ENCODE data around the gene CREB1.
"Not testable (repeated sequence)": the region's sequence is repeated elsewhere in the genome, so short reads cannot be mapped to it uniquely, and the experiment has no call there.

CREB1 gene

GRCh38 chr2:207619764-207620203 is 90.0 kb downstream of the CREB1 start:
- DNase-seq, result peak; percentile 92

DNA sequence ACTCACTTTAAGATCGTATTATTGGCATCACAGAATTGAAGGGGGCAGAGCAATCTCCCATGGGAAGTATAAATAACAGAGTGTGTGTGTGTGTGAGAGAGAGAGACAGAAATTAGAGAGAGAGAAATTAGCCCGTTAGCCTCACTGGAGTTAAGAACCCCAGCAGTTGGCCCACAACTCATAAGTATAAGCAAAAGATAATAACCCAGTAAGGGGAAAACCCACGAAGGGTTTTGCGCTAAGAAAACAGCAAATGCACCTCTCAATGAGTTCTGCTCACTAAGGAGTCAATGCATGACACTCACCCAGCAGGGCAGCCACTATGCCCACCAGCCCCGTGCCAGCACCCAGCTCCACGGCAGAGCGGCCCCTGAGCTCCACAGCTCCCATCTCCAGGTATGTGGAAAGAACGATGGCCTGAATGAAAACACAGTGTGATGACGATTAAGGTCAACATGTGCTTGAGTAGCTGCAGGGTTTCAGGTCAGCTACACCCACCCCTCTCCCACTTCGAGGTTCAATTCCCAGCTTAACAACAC is 91.8 kb downstream of the CREB1 start:
- no peak for DNase-seq

- DNase-seq, result peak; percentile 80
Observed at GRCh38 chr2:207624185-207625013, 94.6 kb downstream of the CREB1 start.

- DNase-seq, result peak; percentile 84
Observed at GRCh38 chr2:207625014-207625907, 95.5 kb downstream of the CREB1 start, which contains the start of gene METTL21A. TSS of gene METTL21A (minus strand) at chr2:207625394. CDS start at chr2:207624375, 1,019 bp downstream.

DNA sequence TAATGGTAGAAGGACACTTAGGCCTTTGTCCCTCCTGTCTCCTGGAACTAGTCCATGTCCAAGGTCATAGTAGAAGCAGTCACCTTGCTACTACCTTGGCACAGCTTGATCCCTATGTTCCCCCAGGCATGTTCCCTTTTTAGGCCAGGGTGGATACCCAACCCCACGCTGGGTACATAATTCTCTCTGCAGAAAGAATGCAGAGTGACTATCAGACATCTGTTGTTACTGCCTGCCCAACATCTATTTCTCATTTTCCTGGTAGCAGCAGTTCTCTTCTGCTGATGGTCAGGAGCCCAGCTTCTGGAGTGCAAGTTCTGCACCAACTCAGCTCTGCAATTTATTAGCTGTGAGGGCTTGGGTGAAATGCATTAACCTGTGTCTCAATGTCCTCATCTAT is 99.8 kb downstream of the CREB1 start:
- DNase-seq, result no peak

- DNase-seq, result no peak
Observed at GRCh38 chr2:207630491-207630890, 100.7 kb downstream of the CREB1 start.

DNA sequence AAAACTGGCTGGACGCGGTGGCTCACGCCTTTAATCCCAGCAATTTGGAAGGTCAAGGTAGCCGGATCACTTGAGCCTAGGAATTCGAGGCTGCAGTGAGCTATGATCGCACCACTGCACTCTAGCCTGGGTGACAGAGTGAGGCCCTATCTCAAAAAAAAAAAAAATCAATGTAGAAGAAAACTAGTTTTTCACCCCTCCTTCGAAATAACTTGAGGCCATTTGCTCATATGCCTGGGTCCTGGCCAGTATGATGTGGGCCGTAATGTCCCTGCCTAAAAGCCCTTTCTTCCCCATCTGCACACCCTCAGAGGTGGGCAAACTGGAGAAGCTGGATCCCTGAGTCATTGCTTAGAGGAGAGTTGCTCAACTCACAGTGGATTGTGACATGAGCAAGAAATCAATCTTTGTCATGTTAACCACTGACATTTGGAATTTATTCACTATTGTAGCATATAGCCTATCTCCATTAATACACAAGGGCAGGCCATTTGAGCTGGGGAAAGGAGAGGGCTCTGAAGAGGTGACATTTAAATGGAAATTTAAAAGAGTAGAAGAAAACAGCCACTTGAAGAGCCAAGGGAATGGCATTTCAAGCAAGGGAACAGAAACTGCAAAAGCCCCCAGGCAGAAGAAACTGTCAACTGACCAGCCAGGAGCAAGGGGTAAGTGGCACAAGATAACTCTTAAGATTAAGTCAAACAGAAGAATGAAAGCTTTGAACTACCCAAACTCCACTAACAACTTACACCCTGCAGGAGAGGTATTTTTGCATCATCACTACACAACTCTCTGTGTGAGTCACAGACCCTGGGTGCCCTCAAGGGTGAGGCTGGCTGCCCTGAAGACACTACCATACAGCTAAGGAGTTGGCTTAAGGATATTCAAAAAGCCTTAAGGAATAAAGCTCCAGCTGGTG is 103.1 kb downstream of the CREB1 start:
- DNase-seq, result peak; percentile 88

GRCh38 chr2:207633686-207634085 is 103.9 kb downstream of the CREB1 start:
- no peak for DNase-seq

- DNase-seq, result peak; percentile 18
Observed at GRCh38 chr2:207635468-207636200, 105.9 kb downstream of the CREB1 start.

DNA sequence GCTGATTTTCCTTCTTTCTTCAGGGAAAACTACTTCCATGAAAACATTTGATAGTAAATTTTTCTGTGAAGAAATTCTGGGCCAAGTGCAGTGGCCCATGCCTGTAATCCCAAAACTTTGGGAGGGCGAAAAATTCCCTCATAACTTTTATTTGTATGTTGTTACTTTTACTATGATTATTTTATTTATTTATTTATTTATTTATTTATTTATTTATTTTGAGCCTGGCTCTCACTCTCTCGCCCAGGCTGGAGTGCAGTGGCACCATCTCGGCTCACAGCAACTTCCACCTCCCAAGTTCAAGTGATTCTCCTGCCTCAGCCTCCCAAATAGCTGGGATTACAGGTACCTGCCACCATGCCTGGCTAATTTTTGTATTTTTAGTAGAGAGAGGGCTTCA is 109.5 kb downstream of the CREB1 start:
- DNase-seq, result not testable (repeated sequence)

GRCh38 chr2:207640160-207640559 is 110.4 kb downstream of the CREB1 start:
- no peak for DNase-seq

- DNase-seq, result no peak
Observed at GRCh38 chr2:207640661-207641060, 110.9 kb downstream of the CREB1 start.

DNA sequence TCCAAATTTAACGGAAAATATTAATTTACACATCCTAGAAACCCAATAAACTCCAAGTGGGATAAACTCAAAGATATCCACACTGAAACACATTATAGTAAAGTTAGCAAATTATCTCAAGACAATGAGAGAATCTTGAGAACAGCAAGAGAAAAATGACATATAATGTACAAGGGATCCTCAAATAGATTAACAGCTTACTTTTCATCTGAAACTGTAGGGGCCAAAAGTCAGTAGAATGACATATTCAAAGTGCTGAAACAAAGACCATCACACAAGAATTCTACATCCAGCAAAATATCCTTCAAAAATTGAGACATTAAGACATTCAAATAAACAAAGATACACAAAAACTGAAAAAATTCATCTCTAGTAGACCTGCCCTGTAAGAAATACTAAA is 114.1 kb downstream of the CREB1 start:
- DNase-seq, result no peak

- DNase-seq, result not testable (repeated sequence)
Observed at GRCh38 chr2:207646582-207646981, 116.8 kb downstream of the CREB1 start.
